ENCODE results near the gene MYCBPAP.
A peak's percentile ranks its signal among the peaks of the same experiment; 100 is the strongest.

The MYCBPAP gene

DNA sequence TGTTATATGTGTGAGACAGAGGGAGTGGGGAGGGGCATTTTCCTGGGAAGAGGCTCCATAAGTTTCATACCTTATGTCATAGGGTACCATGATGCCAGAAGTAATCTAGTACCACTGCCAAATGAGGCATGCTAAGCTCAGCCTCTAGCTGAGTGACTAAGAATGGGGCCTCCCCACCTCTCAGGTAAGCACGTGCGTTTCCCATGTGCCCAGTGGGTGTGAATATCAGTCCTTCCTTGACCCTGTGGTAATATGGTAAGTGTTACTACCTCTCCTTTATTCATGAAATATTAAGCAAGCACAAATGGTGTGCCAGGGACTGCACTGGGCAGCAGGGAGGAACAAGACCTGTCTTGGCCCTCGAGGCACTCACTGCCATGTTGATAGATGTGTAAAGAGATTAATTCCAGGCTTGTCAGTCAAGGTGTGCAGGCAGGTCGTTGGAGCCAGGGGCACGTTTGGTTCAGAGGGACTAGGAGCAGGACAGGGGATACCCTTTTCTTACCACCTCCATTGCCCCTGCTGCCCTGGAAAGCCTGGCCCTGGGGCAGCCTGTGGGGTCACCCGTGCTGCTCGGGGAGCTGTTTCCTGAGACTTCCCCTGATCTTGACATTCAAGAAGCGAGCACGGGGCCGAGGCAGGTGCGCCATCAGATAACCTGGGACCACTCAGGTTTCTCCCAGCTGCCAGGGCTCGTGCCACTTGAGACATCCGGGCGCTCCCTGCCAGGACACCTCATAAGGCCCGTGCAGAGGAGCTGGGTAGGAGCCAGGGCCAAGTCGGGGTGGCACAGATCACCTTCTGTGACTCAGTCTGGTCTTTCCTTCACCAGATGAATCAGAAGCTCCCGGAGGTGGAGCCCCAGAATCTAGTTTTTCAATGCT, 20.8 kb upstream of the MYCBPAP start:
- DNase-seq: no peak

DNA sequence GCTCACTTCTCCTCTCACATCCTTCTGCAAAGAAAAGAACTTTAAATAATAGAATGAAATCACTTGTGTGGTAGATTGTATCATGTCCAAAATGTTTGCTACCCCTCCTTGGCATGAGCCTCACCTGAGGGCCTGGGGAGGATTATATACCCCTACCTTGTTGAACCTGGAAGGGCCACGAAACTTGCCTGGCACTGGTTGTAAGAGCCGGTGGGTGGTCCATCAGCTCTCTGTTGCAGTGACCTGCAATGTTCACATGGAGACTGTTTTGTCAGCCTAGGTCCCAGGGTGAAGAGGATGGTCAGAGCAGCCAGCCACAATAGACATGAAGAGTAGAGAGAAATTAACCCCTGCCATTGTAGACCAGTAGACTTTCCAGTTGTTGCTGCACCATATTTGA, 19.4 kb upstream of the MYCBPAP start:
- no peak for DNase-seq

DNA sequence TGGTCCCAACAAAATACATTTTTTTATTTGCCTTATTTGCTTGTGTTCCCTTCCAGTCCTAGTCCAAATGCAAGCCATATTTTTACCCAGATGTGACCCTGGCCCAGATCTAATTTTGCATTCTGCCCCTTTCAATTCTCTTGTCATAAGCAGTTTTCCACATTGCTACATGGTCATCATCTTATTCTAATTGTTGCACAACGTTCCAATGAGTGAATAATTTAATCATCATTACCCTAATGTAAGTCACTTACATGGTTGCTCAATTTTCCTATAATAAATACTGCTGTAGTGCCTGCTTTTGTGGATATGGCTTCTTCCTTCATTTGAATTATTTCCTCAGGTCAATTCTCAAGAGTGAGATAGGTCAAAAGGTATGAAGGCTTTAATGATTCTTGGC, 16.7 kb upstream of the MYCBPAP start:
- DNase-seq: peak; percentile 43

DNA sequence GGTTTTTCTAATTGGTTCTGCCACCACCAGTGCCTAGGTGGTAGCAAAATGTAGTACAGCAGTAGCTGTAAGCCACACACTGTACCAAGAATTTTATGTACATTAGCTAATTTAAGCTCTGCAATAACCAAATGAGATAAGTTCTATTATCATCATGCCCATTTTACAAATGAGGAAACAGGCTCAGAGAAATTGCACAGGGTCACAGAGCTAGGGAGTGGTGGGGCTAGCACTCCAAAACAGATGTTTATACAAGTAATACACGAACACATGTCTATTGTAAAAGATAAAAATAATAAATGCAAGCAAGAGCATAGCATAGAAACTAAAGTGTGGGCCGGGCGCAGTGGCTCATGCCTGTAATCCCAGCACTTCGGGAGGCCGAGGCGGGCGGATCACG, 16.0 kb upstream of the MYCBPAP start:
- DNase-seq: no peak

DNA sequence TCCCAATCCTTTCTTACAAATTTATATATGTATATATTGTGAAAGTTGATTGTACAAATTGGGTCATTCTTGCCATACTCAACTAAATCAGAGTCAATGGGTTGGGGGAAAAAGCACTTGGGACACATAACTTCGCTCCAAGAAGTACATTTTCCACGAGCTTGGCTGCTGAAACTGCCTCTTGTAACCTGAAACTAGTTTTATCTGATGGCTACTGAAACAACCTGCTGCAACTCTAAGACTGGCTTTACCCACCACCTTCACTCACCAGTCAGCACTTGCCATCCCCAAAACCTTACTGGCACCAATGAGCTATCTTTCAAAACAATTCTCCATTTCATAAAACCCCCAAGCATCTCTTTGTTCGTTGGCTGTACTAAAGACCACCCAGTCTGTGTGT, 14.5 kb upstream of the MYCBPAP start:
- no peak for DNase-seq

DNA sequence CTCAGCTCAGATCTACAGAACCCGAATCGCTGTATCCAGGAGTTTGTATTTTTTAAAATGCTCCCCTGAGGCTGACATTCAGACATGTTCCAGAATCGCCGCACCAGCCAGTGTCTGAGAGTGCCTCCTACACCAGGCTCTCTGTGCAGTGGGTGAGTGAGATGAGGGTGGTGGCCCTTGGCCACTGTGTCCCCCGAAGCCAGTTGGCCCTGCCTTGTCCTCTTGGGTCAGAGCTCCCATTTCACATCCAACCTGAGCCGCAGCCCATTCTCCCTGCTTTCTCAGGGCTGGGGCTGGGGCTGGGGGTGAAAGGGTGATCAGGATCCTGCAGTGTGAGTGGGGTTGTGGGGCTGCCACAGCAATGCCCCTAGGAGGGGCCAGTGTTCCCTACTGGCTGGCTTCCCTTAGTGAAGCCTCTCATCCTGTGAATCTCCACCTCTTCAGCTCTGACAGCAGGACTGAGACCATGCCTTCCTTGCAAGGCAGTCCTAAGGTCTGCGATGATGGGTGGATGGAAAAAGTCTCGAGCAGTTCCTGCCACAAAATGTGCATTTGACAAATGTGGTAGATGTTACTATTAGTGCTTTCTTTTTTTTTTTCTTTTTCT, 12.9 kb upstream of the MYCBPAP start:
- no peak for DNase-seq

DNA sequence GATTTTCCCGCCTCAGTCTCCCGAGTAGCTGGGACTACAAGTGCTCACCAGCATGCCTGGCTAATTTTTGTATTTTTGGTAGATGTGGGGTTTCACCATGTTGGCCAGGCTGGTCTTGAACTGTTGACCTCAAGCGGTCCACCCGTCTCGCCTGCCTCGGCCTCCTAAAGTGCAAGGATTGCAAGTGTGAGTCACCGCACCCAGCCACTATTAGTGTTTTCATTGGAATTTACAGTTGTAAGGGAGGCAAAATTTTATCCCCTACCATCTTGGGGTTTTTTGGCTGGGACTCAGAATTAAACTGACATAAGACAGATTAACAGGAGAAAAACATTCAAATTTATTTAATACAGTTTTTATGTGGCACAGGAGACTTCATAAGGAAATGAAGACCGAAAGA, 12.3 kb upstream of the MYCBPAP start:
- no peak for DNase-seq

DNA sequence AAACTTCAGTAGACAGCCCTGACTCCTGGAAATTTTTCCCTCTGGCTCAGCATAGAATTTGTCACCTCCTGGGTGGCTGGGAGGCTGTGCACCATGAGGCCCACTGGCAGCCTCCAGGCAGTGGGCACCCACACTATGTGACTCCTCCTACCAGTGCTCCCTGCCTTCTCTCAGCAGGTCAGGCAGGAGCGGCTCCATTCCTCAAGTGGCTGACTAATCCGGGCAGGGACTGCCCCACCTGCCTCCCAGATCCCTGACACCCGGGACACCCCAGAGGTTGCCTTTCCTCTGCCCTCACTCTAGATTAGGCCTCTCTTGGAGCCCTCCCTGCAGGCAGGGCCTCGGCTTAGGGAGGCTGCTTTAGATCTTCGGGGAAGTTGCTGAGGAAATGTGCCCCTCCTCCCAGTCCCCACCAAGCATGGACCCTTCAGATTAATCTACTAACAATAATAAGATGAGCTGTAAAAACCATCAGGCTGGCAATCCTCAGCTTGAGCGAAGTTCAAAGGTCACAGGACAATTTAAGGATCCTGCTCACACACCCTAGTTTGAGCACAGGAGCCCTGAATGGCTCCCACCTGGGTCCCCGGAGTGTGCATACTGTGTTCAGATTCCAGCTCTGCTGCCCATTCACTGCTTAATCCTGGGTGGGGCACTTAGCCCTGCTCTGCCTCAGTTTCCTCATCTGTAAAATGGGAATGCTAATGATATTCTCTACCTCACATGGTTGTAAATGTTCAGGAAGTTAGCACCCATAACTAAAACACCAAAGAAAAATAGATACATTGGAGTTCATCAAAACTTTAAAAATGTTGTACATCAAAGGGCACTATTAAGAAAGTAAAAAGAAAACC, 10.0 kb upstream of the MYCBPAP start:
- no peak for DNase-seq

DNA sequence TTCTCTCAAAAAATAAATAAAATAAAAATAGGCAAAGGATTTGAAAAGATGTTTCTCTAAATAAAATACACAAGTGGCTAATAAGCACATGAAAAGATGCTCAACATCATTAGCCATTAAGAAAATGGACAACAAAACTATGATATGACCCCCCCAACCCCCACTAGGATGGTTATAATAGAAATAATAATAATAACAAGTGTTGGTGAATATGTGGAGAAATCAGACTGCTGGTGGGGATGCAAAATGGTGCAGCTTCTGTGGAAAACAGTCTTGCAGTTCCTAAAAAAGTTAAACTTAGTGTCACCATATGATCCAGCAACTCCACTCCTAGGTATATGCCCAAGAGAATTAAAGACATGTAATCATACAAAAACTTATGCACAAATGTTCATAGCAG, 9.0 kb upstream of the MYCBPAP start:
- no peak for DNase-seq

DNA sequence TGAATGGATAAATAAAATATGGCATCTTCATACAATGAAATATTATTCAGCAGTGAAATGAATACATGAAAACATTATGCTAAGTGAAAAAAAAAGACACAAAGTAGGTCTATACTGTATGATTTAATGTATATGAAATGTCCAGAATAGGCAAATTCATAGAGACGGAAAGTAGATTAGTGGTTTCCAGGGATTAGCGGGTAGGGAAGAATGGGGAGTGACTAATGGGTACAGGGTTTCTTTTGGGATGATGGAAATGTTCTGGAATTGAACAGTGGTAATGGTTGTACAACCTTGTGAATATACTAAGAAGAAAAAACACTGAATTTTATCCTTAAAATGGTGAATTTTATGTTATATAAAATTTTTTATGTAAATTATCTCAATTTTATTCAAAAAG, 8.5 kb upstream of the MYCBPAP start:
- DNase-seq: no peak

DNA sequence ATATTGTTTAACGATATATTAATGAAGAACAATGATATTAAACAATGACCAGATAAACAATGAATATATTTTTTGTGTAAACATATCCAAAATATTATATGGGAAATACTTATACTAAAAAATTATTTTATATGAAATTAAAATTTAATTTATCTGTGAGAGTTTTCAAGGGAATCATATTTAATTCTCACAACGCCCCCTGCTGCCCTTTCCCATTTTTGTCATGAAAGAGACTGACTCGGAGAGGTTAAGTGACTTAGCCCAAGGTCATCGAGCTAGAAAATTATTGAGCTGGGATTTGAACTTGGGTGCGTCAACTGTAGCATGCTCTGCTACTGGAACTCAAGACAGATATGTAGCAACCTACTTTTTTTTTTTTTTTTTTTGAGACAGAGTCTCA, 7.2 kb upstream of the MYCBPAP start:
- peak; percentile 40 for DNase-seq

DNA sequence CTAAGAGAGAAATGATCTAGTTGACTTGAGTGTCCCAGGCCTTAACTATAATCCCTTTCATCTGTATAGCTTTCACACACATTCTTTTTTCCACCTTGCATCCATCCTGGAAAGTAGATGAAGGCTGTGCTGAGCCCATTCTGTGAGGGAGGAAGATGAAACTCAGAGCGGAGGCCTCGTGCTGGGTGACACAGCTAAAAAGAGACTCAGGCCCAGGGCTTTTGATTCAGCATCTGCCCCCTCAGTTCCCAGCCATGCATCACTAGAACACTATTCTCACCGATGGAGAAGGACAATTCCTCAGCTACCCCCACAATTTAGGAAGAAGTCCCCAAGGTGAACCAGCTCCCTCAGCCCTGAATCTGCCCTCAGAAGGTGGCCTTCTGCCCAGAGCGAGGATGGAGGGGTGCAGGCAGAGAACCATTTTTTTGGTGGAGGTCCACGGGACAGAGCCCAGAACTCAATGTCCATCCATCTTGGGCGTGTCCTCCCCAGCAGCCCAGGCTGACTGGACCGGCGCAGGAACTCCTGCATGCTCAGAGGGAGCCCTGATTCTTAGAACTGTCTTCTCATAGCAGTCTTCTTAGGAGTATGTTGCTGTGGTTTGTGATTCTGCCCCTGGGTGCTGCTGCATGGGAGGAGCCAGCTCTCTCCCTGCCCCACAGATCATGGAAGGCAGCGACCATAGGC, 5.8 kb upstream of the MYCBPAP start:
- DNase-seq: peak; percentile 23

DNA sequence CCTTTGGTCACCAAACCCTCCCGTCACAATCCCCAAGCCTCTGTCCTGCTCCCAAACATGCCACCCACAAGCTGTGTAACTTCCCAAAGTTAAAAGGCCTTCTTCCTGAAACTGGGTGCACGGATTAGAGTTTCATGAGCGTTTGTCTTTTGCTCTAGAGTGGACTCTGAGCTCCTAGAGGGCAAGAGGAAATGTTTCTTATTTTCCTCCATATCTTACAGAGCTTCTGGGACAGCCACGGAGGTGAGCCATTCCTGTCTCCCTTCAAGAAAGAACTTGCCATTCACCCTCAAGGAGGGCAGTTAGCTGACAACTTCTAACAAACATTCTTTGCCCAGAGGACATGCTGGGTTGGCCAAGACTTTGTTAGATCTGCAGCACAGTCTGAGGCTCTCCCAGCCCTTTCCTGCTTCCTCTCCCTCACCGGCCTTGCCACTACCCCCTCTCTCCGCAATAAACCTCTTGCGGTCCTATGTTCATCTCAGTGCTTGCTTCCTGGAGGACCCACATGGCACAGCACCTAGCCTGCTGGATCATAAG, 2.6 kb upstream of the MYCBPAP start:
- DNase-seq: peak; percentile 41

DNA sequence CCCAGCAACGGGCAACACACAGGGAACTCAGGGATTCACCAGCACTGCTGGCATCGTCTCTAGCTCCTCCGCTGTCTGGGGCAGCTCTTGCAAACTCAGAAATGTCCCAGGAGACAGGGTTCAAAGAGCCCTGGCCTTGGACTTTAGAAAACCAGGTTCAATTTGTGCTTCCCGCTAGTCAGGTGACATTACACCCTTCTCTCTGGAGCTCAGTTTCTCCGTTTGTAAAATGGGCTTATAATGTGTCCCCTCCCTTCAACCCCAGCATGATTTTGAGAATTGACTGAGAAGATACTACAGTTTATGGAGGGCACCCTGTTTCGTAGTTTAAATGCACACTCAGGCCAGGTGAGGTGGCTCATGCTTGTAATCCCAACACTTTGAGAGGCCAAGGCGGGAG, 1.9 kb upstream of the MYCBPAP start:
- no peak for DNase-seq

DNA sequence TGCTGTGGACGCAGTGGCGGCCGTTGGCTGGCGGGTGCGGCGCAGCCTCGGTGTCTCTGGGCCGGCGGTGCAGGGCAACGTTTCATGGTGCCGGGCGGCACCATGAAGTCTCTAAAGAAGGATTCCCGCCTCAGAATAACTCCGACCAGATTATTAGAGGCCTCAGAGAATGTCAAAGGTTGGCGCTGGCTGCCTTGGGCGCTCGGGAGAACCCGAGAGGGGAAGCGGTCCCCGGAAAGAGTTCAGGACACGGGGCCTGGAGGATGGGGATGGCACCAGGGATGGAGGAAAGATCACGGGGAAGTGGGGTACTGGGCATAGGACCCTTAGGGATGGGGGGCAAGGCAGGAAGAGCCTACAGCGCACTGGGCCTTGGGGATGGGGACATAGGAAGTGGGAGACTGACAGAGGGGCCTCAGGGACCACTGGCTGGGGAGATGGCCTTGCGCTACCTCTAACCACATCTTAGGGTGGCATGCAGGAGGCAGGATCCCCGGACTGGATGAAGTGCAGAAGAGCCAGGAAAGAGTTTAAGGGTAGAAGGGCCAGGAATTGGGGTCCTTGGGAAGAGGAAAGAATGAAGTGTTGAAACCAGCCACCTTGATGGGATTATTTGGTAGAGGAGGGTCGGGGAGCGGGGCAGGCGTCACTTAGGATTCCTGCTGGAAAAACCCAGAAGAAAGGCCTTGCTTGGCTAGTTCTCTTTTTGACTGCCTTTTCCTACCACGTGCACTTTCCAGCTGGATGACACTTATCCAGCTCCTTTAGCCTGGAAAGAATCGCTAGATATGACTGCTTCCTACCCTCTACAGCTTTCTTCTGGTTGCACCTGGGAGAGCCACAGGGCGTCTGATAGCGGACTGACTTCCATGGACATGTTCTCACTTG, 578 bp downstream of the MYCBPAP start:
- DNase-seq: no peak

DNA sequence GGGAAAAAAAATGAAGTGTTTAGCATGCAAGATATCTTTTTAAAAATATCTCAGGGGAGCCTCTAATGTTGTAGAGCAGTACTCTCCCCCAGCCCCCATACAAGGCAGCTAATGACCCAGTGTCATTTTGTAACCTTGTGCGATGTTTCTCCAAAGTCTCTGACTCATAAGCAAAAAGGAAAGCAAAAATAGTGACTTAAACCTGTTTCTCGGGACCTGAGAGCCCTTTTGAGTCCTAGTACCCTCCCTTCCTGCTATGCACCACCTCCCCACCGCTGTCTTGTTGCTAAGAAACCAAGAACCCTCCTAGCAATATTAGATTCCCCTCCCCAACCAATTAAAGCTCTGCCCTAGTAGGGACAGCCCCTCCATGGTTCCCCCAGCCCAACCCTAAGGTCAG, 2.8 kb downstream of the MYCBPAP start:
- peak; percentile 72 for DNase-seq

DNA sequence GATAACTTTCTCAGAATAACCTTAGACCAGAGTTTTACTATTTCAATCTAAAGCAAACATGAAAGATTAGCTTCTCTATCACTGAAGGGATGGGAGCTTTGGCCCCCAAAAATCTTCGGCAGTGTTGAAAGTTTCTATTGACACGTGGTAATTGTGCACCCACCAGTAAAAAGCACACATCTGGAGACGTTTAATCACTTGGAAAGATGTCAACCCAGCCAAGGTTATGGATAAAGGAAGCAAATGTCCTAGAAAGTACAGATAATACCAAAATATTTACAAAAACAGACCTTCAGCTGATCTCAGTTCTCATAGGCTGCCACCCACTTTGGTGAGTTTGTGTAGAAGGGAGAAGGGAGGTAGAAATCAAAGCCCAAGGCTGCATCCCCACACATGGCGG, 5.3 kb downstream of the MYCBPAP start:
- no peak for DNase-seq

DNA sequence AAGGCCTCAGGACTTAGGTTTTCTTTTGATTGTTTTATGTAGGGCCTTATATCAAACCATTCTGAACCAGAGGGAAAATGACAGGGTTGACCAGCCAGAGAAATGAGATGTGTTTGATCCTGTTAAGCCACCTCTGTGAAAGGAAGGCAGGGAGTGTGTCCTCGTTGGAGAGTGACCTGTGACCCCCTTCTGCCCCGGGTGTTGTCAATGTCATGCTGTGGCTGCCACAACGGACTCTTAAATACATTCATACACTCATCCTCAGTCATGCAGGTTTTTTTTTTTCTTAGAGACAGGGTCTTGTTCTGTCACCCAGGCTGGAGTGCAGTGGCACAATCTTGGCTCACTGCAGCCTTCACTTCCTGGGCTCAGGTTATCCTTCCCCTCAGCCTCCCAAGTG, 6.1 kb downstream of the MYCBPAP start:
- DNase-seq: no peak

DNA sequence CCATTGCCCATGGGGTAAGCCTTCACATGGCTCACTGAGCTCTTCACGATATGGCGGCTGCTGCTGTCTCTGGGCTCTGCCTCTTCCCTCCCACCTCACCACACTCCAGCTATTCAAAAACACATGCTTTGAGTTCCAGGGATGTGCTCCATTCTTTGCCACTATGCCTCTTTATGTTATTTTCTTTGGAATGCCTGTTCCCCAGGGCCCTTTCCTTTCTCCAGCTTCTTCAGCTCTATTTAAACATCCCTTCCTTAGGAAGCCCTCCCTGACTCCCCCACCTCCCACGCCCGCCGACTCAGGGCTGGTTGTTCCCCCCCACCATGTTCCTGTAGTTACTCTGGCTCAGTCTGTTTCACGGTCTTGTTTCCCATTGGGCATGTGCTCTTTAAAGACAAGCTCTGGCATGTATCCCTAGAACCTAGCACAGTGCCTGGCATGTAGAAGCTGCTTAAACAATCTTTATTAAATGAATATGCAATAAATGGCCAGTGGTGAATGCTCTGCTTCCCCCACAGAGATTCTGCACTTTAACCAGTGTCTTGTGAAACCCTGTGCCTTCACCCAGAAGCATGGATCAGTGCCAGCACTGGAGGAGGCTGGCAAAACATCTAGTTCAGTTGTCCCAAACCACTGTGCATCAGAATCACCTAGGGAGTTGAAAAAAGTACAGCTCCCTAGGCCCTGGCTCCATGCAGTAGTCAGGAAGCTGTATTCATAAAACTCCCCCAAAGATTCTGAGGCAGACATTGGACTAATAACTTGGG, 6.9 kb downstream of the MYCBPAP start:
- DNase-seq: no peak

DNA sequence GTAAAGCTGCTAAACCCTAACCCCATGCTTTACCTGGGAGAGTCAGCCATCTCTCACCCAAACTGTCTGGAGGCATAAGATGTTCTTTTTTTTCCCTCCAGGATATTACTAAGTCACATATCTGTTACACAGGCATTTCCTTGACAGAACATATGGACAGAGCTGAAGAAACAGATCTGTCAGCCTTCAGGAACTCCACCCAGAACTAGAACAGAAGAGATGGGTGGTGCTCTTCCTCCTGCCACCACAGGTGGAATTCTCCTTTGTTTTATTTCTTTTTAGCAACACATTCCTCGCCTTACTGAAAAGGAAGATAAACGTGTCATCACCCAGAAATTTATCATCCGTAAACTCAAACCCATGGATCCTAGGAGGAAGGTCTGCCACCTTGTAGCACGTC, 8.8 kb downstream of the MYCBPAP start:
- DNase-seq: no peak
